ENCODE measurements around the gene RAB11FIP2.

The RAB11FIP2 gene

DNA sequence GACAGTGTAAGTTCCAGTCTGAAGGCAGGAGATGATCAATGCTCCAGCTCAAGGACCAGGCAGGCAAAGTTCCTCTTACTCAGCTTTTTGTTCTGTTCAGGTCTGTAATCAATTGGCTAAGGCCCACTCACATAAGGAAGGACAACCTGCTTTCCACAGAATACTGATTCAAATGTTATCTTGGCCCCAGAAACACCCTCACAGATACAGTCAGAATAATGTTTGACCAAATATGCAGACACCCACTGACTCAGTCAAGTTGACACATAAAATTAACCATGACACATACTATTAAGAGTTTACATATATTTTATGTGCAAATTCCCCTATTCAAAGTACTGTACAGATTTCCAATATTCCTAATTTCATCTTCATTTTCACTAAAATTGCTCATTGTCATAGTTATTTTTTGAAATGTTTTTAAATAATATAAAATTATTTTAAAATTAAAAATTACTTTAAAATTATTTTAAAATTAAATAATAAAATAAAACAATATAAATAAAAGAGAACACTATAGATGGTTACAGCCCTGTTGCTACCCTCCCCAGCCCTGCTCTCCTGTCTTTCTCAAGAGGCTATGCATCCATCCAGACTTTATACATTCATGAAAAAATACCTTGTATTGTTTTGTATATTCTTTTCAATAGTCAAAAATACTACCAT is 59.4 kb downstream of the RAB11FIP2 start:
- no peak for DNase-seq (ENCODE audit: low read depth in 1 of 2, low spot score in 1 of 2)

DNA sequence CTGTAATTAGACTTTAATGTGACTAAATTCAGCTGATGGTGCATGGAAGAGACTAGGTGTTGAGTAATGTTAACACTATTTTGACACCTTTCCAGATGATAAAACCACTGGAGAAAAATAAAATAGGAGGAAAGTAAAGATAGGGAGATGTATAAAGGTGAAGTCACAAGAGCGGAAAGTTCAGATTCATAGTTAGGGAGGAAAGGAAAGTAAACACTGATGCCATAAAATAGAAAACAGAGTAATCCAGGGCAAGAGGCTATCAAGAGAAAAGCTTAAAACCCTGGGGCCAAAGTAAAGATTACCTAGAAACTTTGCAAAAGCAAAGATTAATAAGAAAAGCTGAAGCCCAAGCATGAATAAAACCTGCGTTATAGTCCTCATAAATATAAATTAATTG is 62.8 kb downstream of the RAB11FIP2 start:
- DNase-seq (ENCODE audit: low read depth in 1 of 2, low spot score in 1 of 2), result no peak

DNA sequence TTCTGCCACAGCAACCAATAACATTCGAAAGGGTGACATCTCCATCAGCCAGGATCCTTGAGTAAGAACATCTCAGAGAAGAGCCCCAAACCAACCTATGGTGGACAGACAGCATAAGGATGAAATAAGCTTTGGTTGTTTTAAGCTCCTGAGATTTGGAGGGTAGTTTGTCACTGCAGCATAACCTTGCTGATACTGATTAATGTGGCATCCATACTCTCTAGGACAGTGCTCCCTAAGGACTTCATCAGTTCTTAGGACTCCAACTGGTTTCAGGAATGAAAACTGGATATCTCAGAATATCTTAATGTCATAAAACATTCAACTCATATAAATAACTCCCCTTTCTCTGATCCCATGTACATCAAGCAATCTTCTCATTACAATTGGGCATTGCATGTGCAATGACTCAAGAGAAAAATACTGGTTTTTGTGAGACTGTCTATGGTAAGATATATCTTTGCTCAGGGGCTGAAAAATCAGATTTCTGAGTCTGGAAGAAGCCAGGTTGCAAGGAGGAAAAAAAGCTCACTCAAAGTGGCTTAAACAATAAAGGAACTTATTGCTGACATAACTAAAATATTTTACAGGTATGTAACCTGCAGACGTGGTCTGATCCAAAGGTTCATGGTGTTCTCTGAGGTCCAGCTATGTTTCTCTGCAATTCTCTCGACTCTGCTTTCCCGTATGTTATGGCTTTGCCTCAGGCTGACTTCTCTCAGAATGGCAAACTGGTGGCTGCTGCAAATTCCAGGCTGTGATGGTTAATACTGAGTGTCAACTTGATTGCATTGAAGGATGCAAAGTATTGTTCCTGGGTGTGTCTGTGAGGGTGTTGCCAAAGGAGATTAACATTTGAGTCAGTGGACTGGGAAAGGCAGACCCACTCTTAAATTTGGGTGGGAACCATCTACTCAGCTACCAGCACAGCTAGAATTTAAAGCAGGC is 65.7 kb downstream of the RAB11FIP2 start:
- DNase-seq (ENCODE audit: low read depth in 1 of 2, low spot score in 1 of 2), result no peak

DNA sequence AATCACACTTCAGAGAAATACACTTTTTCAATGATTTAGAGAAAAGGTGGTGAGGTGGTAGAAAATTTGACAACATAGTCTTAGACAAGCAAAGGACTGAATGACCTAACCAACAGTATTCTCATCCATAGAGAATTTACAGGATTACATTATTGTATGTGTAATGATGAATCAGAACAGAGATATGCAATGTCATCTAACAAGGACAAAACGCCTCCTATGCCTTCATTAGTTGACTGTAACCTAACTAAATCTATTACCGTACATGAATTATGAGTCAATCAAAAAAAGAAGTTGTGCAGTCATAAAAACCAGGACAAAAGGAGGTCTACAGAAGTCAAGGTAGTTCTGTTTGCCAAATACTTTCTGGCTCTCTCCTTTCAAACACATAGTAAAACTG is 66.5 kb downstream of the RAB11FIP2 start:
- DNase-seq (ENCODE audit: low read depth in 1 of 2, low spot score in 1 of 2), result no peak

DNA sequence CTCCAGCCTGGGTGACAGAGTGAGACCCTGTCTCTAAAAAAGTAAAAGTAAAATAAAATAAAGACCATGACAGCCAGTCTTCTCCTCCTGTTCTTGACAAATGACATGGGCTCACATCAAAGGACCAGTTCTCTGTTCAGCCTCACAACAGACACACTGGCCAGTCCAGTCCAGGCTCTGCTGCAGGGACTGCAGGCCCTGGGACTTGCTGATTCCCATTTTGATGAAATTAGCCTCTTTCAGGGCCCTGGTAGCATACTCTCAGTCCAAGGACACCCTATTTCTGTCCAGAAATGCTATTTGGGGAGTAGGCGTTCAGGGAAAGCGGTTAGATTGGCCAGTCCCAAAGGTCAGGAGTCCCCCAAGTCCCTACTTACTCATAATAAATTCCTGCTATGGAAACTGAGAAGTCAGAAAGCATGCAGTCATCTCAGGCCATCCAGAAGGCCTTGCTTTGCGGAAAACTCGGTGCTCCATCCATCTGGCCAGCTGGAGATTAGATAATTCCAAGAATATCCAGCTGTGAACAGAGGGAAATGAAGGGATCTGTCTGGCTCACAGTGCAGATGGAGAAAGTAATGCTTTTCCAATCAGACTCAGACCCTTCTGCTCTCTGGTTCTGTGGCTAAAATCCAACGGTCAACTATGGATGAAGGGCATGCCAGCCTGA is 74.4 kb downstream of the RAB11FIP2 start:
- no peak for DNase-seq (ENCODE audit: low read depth in 1 of 2, low spot score in 1 of 2)

DNA sequence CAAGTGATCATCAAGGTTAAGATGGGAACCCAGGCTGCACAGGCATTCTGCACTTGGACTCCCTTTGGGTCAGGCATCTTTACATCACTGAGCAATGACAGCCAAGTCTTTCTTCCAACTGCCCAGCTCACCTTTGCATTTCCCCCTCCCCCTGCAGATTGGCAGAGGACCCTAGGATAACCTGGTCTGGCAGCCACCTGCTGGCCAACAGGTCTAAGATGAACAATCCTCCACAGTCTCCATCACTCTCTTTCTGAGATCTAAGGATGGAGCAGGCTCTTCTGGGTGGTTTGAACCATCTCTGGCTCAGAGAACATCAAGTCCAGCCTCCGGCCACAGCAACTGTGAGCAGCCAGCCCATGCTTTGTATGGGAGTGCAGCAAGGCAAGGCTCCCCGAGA is 75.8 kb downstream of the RAB11FIP2 start:
- no peak for DNase-seq (ENCODE audit: low read depth in 1 of 2, low spot score in 1 of 2)

DNA sequence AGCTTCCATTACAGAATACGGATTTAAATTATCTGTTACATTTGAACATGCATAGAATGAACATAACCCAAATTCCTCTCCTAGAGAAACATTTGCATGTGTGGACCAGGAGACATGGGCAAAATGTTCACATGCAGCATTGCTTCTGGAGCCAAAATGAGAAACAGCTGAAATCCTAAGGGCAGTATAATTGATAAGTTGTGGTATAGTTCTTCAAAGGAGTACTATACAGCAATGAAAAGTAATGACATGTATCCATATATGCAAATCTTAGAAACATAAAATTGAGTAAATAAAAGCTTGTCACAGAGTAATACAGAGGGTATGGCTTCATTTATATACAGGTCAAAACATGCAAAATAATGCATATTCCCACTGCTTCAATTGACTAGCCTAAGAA is 77.1 kb downstream of the RAB11FIP2 start:
- no peak for DNase-seq (ENCODE audit: low read depth in 1 of 2, low spot score in 1 of 2)

DNA sequence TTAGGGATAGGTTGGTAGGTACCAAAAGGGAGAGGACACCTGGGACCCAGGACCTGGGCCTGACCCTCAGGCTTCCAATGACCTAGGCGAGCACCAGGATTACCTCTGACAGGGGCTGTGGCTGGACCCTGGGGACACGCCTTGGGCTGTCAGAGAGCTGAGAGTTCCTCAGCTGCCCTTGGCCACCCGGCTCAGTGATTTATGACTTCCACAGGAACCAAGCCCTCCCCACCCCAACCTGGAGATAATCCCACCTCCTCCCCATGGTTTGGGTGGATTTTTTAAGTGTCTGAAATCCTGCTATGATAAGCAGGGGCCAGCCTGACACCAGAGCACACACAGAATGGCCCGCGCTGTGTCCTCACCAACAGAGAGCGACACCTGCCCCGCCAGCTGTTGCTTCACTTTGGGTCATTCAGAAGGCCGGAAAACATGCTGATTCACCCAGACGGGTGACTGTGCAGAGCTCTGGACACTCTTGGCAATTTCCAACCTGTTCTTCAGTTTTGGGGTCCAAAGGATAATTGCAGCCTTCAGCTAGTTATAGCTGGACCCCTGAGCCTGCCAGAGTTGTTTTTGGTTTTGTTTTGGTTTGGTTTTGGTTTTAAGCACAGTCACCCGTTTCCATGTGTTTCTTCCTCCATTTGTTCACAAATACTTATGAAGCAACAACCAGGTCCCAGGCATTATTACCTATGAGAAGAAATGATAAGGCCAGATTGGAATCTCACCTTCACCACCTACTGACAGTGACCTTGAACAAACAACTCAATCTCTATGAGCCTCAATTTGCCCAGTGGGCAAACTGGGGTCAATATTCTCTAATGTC is 78.2 kb downstream of the RAB11FIP2 start:
- no peak for DNase-seq (ENCODE audit: low read depth in 1 of 2, low spot score in 1 of 2)

DNA sequence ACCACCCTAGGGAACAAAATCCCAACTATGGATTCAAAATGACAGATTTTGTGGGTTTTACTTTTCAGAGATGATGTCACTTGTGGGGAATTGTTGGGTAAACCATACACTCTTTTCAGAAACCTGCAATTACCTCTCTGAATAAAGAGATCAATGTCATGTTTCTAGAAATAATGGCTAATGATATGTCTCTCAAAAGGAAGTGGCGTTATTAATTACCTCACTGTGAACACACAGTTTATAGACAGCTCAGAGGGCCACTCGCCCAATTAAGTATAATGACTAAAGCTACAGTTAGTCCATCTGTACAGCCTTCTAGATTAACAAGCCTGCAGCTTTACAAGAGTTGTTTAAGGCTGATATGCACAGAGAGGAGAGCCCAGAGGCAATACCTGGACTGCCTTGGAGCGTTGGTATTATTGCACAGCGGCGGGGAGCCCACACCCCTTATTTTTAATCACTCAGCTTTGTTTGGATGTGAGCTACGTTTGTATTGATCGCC is 79.5 kb downstream of the RAB11FIP2 start:
- DNase-seq (ENCODE audit: low read depth in 1 of 2, low spot score in 1 of 2), result no peak

DNA sequence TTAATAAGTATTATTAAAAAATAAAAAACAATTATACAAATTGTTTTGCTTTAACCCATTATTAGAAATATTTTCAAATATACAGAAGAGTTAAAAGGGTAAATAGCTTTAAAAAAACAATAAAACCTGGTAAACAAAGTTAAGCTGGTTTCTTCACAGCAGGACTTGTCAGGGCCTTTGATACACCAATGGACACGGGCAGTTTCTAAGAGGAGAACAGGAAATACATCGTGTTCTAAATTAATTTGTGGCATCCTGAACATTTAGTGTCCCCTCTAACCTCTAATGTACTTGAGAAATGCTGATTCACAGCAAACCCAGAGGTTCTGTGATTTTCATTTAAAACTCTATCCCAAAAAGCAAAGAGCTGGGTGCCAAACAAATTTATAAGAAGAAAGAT is 80.8 kb downstream of the RAB11FIP2 start:
- DNase-seq (ENCODE audit: low read depth in 1 of 2, low spot score in 1 of 2), result no peak

DNA sequence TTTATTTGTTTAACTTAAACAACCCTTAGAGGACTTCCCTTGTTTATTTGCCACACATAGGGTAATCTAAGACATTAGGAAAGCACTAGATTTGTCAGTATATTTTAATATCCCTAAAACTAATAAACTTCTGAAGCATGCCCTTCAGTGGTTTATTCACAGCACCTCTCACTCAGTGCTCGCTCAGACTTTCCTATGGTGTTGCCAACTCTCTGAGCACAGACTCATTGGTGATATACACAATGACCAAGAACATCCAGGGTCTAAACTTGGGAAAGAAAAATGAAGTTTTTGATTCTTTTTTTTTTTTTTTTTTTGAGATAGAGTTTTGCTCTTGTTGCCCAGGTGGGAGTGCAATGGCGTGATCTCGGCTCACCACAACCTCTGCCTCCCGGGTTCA is 82.2 kb downstream of the RAB11FIP2 start:
- DNase-seq (ENCODE audit: low read depth in 1 of 2, low spot score in 1 of 2), result no peak

DNA sequence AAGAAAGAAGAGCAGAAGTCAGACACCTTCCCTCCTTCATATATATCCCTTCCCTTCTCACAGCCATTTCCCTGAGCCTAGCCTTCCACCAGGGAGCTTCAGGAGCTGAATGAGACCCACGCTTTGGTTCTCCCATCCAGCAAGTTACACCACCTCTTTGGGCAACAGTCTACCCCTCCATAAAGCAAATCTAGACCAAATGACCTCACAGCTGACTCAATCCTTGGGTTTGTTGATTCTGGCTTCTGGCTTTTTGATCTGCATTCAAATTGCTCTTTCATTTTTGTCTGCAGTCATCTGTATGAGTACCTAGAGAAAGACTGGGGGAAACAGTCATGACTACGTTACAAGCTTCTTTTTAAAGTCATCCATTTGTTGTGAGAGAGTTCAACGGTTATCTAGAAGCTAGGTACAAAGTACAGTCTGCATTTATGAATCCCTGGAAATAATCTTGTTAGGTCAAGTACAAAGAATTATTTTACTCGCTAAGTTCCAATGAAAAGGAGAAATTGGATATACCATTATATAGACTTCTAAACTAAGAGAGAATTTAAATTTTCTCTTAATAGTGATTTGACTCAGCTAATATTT is 86.3 kb downstream of the RAB11FIP2 start:
- no peak for DNase-seq (ENCODE audit: low read depth in 1 of 2, low spot score in 1 of 2)

DNA sequence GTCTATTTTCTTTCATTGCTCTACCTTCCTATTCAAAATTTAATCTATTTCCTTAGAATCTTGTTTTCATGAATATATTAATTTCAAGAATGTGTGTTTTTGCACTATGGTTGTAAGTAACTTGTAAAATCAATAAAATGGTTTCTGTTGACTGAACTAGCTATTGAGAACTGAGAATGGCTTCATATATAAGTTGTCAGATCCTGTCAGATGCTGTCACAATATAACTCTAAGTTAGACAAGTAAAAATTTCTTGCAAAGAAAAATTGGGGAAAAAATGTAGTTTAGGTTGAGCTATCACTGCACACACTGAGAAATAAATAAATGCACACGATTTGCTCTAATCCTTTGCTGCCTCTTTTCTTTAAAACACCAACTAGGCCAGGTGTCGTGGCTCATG is 89.8 kb downstream of the RAB11FIP2 start:
- no peak for DNase-seq (ENCODE audit: low read depth in 1 of 2, low spot score in 1 of 2)

DNA sequence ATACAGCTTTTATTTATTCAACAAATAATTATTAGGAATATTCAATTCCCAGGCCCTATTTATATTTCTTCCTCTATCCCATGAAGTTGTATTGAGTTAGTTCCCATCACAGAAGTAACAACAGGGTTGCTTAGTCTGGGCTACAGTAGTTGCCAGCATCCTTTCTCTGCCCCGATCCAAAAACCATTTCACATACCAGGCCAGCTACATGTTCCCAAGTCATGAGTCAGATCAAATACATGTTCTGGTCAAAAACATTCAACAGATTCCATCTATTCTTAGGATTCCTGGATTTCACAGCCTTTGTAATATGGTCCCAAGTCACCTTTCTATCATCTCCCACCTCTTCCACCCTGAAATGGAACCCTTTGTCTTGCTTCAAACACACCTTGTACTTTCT is 91.6 kb downstream of the RAB11FIP2 start:
- DNase-seq (ENCODE audit: low read depth in 1 of 2, low spot score in 1 of 2), result no peak

Data from activated CD4-positive, alpha-beta T cell treated with anti-CD3 and anti-CD28 coated beads, Interleukin-2, amount 50 U/mL, for 24 hours (primary cell).